HEK293T (cell line): ENCODE data around the gene USH1C.

ENCODE experiments used
- BHLHE40 ChIP-seq: fragments of 450-650 bp; IDR thresholded peaks from 2 replicates; pipeline ENCODE4 v1.6.1; 2016; ENCODE audit warnings: mild to moderate bottlenecking, moderate library complexity, borderline replicate concordance
- FOXK2 ChIP-seq: fragments of 450-650 bp; IDR thresholded peaks from 2 replicates; pipeline ENCODE4 v1.6.1; 2016; ENCODE audit warnings: mild to moderate bottlenecking
- HDGF ChIP-seq: fragments of 450-650 bp; IDR thresholded peaks from 2 replicates; pipeline ENCODE4 v1.6.1; 2017; ENCODE audit warnings: antibody characterized with exemption, borderline replicate concordance
- LEF1 ChIP-seq: fragments of 450-650 bp; IDR thresholded peaks from 2 replicates; pipeline ENCODE4 v1.6.1; 2017; ENCODE audit warnings: mild to moderate bottlenecking, borderline replicate concordance
- PKNOX1 ChIP-seq: fragments of 450-650 bp; IDR thresholded peaks from 2 replicates; pipeline ENCODE4 v1.6.1; 2016
- SUZ12 ChIP-seq: fragments of 450-650 bp; IDR thresholded peaks from 2 replicates; pipeline ENCODE4 v1.6.1; 2016; ENCODE audit warnings: mild to moderate bottlenecking
- TARDBP ChIP-seq: fragments of 450-650 bp; IDR thresholded peaks from 2 replicates; pipeline ENCODE4 v1.6.1; 2016

DNA sequence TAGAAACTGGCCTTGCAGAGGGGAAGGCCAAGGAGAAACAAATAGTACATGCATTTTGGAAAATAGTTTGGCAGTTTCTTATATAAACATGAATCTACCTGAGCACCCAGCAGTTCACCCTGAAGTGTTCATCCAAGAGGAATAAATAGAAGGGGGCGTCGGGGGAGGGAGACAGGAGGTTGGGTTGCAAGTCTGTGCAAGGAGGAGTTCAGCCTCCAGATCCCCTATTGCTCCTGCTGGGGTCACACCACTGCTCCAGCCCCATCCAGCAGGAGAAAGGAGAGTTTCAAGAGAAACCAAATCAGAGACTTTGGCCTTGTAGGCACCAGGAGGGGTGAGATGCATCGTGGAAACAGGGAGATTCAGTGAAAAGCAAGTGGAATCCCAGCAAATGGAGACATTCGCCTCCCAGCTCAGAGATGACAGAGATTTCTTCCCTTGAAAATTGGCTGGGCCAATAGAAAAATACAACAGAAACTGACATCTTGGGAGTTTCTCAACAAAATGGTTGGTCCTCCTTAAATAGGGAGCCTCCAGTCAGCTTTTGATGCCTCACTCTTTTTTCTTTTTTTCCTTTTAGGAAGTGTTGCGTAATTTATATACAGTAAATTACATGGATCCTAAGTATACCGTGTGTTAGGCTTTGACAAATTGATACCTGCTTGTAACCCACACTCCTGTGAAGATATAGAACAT, 37.0 kb upstream of the USH1C start:
- no peak for TF ChIP-seq TARDBP
- no peak for TF ChIP-seq PKNOX1
- TF ChIP-seq SUZ12: no peak
- TF ChIP-seq HDGF: no peak
- TF ChIP-seq LEF1: no peak
- no peak for TF ChIP-seq FOXK2
- no peak for TF ChIP-seq BHLHE40
